ACC112 (cell line): ENCODE data around the gene PREB.

Experiments
- H2AFZ ChIP-seq: fragments of 200-600 bp; sonication (generic); one replicate; pipeline ENCODE4 v1.6.0; 2017; ENCODE audit warnings: antibody characterized with exemption, low read length; ENCODE audit not compliant: unreplicated experiment
- H3K27ac ChIP-seq: fragments of 200-600 bp; sonication (generic); 2 replicates; pipeline ENCODE4 v1.5.1; 2014; ENCODE audit warnings: low read depth, mild to moderate bottlenecking, antibody characterized with exemption, low read length, moderate library complexity
- H3K27me3 ChIP-seq: fragments of 200-600 bp; sonication (generic); 2 replicates; pipeline ENCODE4 v1.6.1; 2014; ENCODE audit warnings: mild to moderate bottlenecking, antibody characterized with exemption, low read length, moderate library complexity, mixed read lengths; ENCODE audit not compliant: insufficient read depth
- H3K36me3 ChIP-seq: fragments of 200-600 bp; sonication (generic); 2 replicates; pipeline ENCODE4 v1.6.1; 2016; ENCODE audit warnings: mild to moderate bottlenecking, antibody characterized with exemption, low read length, moderate library complexity, mixed read lengths; ENCODE audit not compliant: insufficient read depth
- H3K4me1 ChIP-seq: fragments of 200-600 bp; sonication (generic); one replicate; pipeline ENCODE4 v1.6.1; 2016; ENCODE audit warnings: low read length, mixed read lengths; ENCODE audit not compliant: insufficient read depth, unreplicated experiment, control insufficient read depth
- H3K4me3 ChIP-seq: fragments of 200-600 bp; sonication (generic); 2 replicates; pipeline ENCODE4 v1.5.1; 2014; ENCODE audit warnings: mild to moderate bottlenecking, low read depth, low read length
- H3K79me2 ChIP-seq: fragments of 200-600 bp; sonication (generic); one replicate; pipeline ENCODE4 v1.6.0; 2016; ENCODE audit warnings: low read length; ENCODE audit not compliant: control insufficient read depth, unreplicated experiment, insufficient read depth

PREB gene

GRCh38 chr2:27136751-27137150, 2.3 kb upstream of the PREB start:
- Histone ChIP-seq H3K4me3 (no peak overlapping the region), H2AFZ (no peak overlapping the region), H3K27me3 (no peaks in the 10 kb centered on the region), H3K4me1 (peaks cover 8% of the 10 kb centered on the region), H3K27ac (no peak overlapping the region), H3K79me2 (peaks cover 16% of the 10 kb centered on the region), H3K36me3 (no peaks in the 10 kb centered on the region)

- no peak overlapping the region for H3K27ac ChIP-seq
- no peaks in the 10 kb centered on the region for H3K36me3 ChIP-seq
- no peak overlapping the region for H3K4me3 ChIP-seq
- no peaks in the 10 kb centered on the region for H3K27me3 ChIP-seq
- H2AFZ ChIP-seq = no peak overlapping the region
- H3K79me2 ChIP-seq = peaks cover 16% of the 10 kb centered on the region
- H3K4me1 ChIP-seq = peaks cover 8% of the 10 kb centered on the region
Measured at GRCh38 chr2:27135478-27135955, 1.1 kb upstream of the PREB start.

GRCh38 chr2:27134781-27135477, 493 bp upstream of the PREB start:
- no peak overlapping the region for H3K27ac ChIP-seq
- H3K27me3 ChIP-seq = no peaks in the 10 kb centered on the region
- H2AFZ ChIP-seq = peak overlapping the region; percentile 46
- no peaks in the 10 kb centered on the region for H3K36me3 ChIP-seq
- H3K4me3 ChIP-seq = peak overlapping the region; percentile 90; the same call in 1 of the 2 replicates
- H3K4me1 ChIP-seq = peaks cover 8% of the 10 kb centered on the region
- H3K79me2 ChIP-seq = peaks cover 16% of the 10 kb centered on the region

GRCh38 chr2:27133195-27133875, 1.1 kb downstream of the PREB start:
- no peak overlapping the region for H3K27ac ChIP-seq
- no peak overlapping the region for H2AFZ ChIP-seq

GRCh38 chr2:27131429-27131828, 3.0 kb downstream of the PREB start:
- H3K27ac ChIP-seq = no peak overlapping the region
- no peaks in the 10 kb centered on the region for H3K36me3 ChIP-seq
- no peaks in the 10 kb centered on the region for H3K27me3 ChIP-seq
- H3K79me2 ChIP-seq = peaks cover 16% of the 10 kb centered on the region
- peaks cover 8% of the 10 kb centered on the region for H3K4me1 ChIP-seq
- no peak overlapping the region for H2AFZ ChIP-seq
- H3K4me3 ChIP-seq = no peak overlapping the region

More at GRCh38 chr2:27133195-27133875, 1.1 kb downstream of the PREB start:
- Histone ChIP-seq H3K4me1 (peaks cover 8% of the 10 kb centered on the region), H3K27me3 (no peaks in the 10 kb centered on the region), H3K36me3 (no peaks in the 10 kb centered on the region), H3K79me2 (peaks cover 16% of the 10 kb centered on the region), H3K4me3 (peak overlapping the region; percentile 90)

- Histone ChIP-seq H3K27ac (no peak overlapping the region), H3K79me2 (peaks cover 16% of the 10 kb centered on the region), H2AFZ (no peak overlapping the region), H3K36me3 (no peaks in the 10 kb centered on the region), H3K4me1 (peaks cover 8% of the 10 kb centered on the region), H3K27me3 (no peaks in the 10 kb centered on the region), H3K4me3 (no peak overlapping the region)
Measured at GRCh38 chr2:27130396-27130795, 4.0 kb downstream of the PREB start.

GRCh38 chr2:27128668-27129571, 5.5 kb downstream of the PREB start:
- H3K36me3 ChIP-seq = no peaks in the 10 kb centered on the region
- H3K27ac ChIP-seq = no peak overlapping the region

GRCh38 chr2:27127883-27128667, 6.4 kb downstream of the PREB start:
- Histone ChIP-seq H3K4me3 (no peak overlapping the region), H3K79me2 (peaks cover 4% of the 10 kb centered on the region), H3K36me3 (no peaks in the 10 kb centered on the region), H2AFZ (no peak overlapping the region), H3K27me3 (no peaks in the 10 kb centered on the region), H3K27ac (no peak overlapping the region), H3K4me1 (peaks cover 7% of the 10 kb centered on the region)

More at GRCh38 chr2:27128668-27129571, 5.5 kb downstream of the PREB start:
- Histone ChIP-seq H3K79me2 (peaks cover 13% of the 10 kb centered on the region), H3K4me3 (no peak overlapping the region), H3K4me1 (peaks cover 8% of the 10 kb centered on the region), H2AFZ (no peak overlapping the region), H3K27me3 (no peaks in the 10 kb centered on the region)

GRCh38 chr2:27126252-27126710, 8.2 kb downstream of the PREB start:
- Histone ChIP-seq H3K27ac (no peak overlapping the region), H3K27me3 (no peaks in the 10 kb centered on the region), H3K36me3 (no peaks in the 10 kb centered on the region), H2AFZ (no peak overlapping the region), H3K4me1 (peaks cover 3% of the 10 kb centered on the region), H3K79me2 (no peaks in the 10 kb centered on the region), H3K4me3 (no peak overlapping the region)

GRCh38 chr2:27125104-27125503, 9.3 kb downstream of the PREB start:
- H3K79me2 ChIP-seq = no peaks in the 10 kb centered on the region

More at GRCh38 chr2:27125104-27125503, 9.3 kb downstream of the PREB start:
- Histone ChIP-seq H3K4me3 (no peak overlapping the region), H3K27me3 (no peaks in the 10 kb centered on the region), H3K27ac (no peak overlapping the region), H3K36me3 (no peaks in the 10 kb centered on the region), H3K4me1 (peaks cover 3% of the 10 kb centered on the region), H2AFZ (no peak overlapping the region)
